Right atrium auricular region (tissue), 2 donors: Measurements from ENCODE around the gene HS3ST4. TPM values are rescaled to one million over a fixed set of nuclear protein-coding genes. Genes with fewer than 3 reads are reported as not detected.

Experiments used
- DNase-seq: peaks from one replicate; pipeline ENCODE4 v3.0.0-alpha.2; 2019; ENCODE audit warnings: low spot score
- H3K27ac ChIP-seq, 2 donors: fragments of 200-600 bp; sonication (generic); 1 replicate in 1 of 2; 2 replicates in 1 of 2; pipeline ENCODE4 v1.5.1; 2016 to 2019
- H3K27me3 ChIP-seq, 2 donors: fragments of 200-600 bp; sonication (generic); one replicate each; pipeline versions ENCODE4 v1.5.1 to v1.6.0; 2017 to 2019
- H3K36me3 ChIP-seq: fragments of 200-600 bp; sonication (generic); one replicate; pipeline ENCODE4 v1.5.1; 2016
- H3K4me1 ChIP-seq, 2 donors: fragments of 200-600 bp; sonication (generic); one replicate each; pipeline versions ENCODE4 v1.5.1 to v1.6.0; 2017 to 2019
- H3K4me3 ChIP-seq, 2 donors: fragments of 200-600 bp; sonication (generic); 1 replicate in 1 of 2; 2 replicates in 1 of 2; pipeline ENCODE4 v1.5.1; 2017 to 2019; ENCODE audit warnings: mild to moderate bottlenecking in 1 of 2, moderate library complexity in 1 of 2
- H3K9me3 ChIP-seq, 2 donors: fragments of 200-600 bp; sonication (generic); one replicate each; pipeline ENCODE4 v1.5.1; 2019
- total RNA-seq, 2 donors: library from RNA; depleted of rRNA; stranded (reverse); fragments of >200 nt; gene quantifications; one replicate each; pipeline ENCODE4 v1.1.0, GENCODE V29; 2016
- TF ChIP-seq, protein P1 (sequence below), 2 donors: fragments of 200-600 bp; sonication (generic); IDR thresholded peaks; one replicate each; pipeline ENCODE4 v1.5.1; 2019; ENCODE audit warnings: antibody characterized with exemption in 2 of 2

HS3ST4 gene
- total RNA-seq, 2 donors from 2014 or later = not detected

DNA sequence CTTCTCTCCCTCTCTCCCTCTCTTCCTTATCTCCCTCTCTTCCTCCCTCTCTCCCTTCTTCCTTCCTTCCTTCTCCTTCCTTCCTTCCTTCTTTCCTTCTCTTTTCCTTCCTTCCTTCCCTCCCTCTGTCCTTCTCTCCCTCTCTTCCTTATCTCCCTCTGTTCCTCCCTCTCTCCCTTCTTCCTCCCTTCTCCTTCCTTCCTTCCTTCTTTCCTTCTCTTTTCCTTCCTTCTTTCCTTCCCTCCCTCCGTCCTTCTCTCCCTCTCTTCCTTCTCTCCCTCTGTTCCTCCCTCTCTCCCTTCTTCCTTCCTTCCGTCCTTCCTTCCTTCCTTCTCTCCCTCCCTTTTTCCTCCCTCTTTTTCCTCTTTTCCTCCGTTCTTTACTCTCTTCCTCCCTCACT, 38.6 kb downstream of the HS3ST4 start:
- DNase-seq = no peak
- Histone ChIP-seq H3K9me3 (no peaks in the 10 kb centered on the region), H3K27me3 (no peaks in the 10 kb centered on the region), H3K27ac (no peak overlapping the region), H3K4me1 (no peaks in the 10 kb centered on the region), H3K4me3 (no peak overlapping the region), H3K36me3 (no peaks in the 10 kb centered on the region)
- TF ChIP-seq, protein P1, sequence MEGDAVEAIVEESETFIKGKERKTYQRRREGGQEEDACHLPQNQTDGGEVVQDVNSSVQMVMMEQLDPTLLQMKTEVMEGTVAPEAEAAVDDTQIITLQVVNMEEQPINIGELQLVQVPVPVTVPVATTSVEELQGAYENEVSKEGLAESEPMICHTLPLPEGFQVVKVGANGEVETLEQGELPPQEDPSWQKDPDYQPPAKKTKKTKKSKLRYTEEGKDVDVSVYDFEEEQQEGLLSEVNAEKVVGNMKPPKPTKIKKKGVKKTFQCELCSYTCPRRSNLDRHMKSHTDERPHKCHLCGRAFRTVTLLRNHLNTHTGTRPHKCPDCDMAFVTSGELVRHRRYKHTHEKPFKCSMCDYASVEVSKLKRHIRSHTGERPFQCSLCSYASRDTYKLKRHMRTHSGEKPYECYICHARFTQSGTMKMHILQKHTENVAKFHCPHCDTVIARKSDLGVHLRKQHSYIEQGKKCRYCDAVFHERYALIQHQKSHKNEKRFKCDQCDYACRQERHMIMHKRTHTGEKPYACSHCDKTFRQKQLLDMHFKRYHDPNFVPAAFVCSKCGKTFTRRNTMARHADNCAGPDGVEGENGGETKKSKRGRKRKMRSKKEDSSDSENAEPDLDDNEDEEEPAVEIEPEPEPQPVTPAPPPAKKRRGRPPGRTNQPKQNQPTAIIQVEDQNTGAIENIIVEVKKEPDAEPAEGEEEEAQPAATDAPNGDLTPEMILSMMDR (IDR thresholded peaks at IDR 0.05) = no peak

DNA sequence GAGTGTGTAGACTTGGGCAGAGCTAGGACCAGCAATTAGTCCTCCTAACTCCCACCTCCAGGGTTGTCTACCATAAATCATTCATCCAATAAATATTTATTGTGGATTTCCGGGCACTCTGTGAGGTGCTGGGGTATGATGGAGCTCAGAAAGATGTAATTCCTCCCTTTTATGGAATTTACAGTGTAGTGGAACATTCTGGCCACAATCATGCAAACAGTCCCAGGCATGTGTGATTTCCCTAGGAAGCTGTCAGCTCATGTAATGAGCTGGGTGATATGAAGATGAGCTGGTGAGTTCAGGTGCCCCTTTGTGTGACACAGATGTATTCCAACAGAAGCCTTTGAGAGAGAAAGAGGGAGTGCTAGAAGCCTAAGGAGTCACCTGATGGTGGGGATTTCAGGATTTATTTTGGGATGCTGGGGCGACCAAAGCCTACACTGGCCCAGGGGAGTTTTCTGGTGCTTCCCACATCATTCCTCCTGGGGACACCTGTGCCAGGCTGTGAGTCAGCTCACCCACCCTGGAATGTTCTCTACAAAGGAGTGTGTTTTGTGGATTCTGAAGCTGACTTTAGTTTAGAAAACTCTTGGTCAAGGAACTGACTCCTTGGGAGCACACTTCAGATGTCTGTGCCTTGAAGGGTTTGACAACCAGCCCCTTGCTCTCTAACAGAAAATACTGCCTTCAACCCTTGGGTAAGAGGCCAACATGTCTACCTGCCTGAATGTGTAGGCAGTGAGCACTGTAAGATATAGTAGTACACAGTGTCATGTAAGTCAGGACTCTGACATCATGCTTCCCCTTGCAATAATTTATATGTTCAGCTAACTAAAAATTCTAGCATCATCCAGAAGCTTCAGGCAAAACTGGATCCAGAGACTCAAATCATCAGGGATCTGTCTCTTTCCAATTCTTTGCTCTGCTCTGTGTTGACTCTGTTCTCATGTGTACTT, 42.9 kb downstream of the HS3ST4 start:
- DNase-seq = no peak
- H3K27me3 ChIP-seq = no peaks in the 10 kb centered on the region
- no peaks in the 10 kb centered on the region for H3K36me3 ChIP-seq

DNA sequence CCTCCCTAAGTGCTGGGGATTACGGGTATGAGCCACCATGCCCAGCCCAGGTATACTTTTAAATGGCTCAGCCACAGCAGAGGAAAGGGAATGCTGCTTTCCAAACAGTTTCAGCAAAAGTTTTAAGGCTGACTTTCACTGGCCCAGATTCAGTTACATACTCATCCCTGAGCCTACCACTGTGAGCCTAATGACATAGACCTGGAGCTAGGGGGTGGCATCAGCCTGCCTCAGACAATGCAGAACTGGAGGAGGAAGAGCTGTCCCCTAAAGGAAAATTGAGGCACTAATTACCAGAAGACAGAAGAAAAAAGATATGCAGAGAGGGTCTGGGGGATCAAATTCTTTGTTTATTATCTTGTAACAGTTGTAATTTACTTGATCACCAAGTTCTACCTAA, 43.9 kb downstream of the HS3ST4 start:
- DNase-seq = no peak

More for the DNA sequence above, 42.9 kb downstream of the HS3ST4 start:
- TF ChIP-seq, protein P1 (IDR thresholded peaks at IDR 0.05) = no peak
- Histone ChIP-seq H3K4me1 (no peaks in the 10 kb centered on the region), H3K27ac (no peak overlapping the region), H3K9me3 (no peaks in the 10 kb centered on the region), H3K4me3 (no peak overlapping the region)

DNA sequence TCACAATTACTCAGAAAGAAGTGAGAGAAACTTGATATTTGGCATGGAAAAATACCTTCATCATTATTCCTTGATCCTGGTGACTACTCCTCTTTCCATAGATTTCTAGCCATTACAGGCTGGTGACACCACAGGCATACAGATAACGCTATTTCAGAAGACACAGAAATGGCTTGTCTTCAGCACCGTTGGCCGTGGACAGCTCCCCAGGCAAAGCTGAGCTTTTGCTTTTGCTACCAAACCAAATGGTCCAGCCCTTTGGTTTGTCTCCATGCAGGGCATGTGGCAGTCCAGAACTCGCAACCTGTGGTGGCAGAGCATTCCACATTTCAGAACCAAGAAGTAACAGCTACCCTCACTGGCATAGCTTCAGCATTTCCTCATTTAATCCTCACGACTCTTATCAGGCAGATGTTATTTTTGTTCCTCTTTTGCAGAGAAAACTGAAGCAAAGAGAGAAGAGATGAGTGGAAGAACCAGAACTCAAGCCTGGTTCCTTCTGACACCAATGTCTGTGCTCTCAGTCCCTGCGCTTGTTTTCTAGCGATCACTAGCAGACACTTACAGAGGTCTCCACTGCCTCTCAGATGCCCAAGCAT, 55.5 kb downstream of the HS3ST4 start:
- Histone ChIP-seq H3K4me3 (no peak overlapping the region), H3K27ac (no peak overlapping the region), H3K9me3 (no peaks in the 10 kb centered on the region), H3K27me3 (no peaks in the 10 kb centered on the region), H3K36me3 (no peaks in the 10 kb centered on the region), H3K4me1 (no peaks in the 10 kb centered on the region)
- DNase-seq = no peak
- TF ChIP-seq, protein P1 (IDR thresholded peaks at IDR 0.05) = no peak

More for the DNA sequence above, 43.9 kb downstream of the HS3ST4 start:
- Histone ChIP-seq H3K4me1 (no peaks in the 10 kb centered on the region), H3K4me3 (no peak overlapping the region), H3K27me3 (no peaks in the 10 kb centered on the region), H3K36me3 (no peaks in the 10 kb centered on the region), H3K9me3 (no peaks in the 10 kb centered on the region), H3K27ac (no peak overlapping the region)
- TF ChIP-seq, protein P1 (IDR thresholded peaks at IDR 0.05) = no peak

DNA sequence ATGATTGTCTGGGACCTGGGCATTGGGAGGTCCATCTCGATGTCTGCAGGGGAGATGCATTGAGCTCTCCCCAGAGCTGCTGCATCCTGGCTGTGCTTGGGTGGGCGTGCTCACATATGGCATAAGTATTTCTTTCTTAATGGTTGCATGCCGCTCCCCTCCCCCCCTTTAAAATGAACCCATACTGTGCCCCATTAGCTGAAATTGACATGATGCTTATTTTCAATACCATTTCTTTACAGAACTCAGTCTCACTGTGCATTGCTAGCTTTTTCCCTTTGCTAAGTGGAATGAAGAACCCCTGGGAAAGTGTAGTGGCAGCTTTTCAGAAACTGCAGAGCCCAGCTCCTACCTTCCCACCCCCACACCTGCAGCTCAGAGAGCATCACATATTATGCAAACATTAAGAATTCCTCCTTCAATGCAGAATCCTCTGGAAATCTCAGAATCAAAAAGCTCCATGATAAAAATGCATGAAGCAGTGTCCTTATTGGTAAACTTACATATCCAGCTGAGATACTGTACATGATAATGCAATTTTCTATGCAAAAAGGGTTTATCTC, 56.4 kb downstream of the HS3ST4 start:
- H3K4me1 ChIP-seq = no peaks in the 10 kb centered on the region
- no peaks in the 10 kb centered on the region for H3K27me3 ChIP-seq
- no peak for DNase-seq
- no peak overlapping the region for H3K27ac ChIP-seq
- TF ChIP-seq, protein P1 (IDR thresholded peaks at IDR 0.05) = no peak
- no peaks in the 10 kb centered on the region for H3K9me3 ChIP-seq
- H3K36me3 ChIP-seq = no peaks in the 10 kb centered on the region
- no peak overlapping the region for H3K4me3 ChIP-seq
